Measurements from ENCODE around the gene FOXA3.

FOXA3 gene

DNA sequence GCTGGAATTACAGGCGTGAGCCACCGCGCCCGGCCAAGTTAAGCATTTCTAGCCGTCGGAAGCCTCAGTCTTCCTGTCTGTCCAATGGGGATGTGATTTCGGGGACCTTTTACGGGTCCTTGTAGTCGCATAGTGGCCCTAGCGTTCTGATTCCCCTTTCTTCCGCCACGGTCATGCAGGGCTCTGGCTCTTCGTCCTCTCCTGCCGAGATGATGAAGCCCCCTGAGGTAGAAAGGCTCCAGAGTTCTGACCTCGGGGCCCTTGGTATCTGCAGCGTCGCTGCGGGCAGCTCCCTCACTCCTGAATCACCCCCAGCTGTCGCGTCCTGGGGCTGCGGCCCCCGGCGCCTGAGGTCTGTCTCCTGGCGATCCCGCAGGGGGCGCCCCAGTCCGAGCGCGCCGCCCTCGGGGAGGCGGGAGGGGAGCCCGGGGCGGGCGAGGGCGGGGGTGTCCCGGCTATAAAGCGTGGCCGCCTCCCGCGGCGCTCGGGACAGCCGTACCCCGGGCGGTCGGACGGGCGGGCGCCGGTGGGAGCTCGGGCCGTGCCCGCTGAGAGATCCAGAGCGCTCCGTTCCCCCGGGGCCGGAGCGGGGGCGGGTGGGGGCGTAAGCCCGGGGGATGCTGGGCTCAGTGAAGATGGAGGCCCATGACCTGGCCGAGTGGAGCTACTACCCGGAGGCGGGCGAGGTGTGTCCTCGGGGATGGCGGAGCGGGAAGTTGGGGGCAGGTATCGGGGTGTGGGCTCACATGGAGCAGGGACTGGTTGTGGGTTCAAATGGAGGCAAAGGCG, at the start of gene FOXA3:
FOXA3 (plus strand) TSS at position 487 of the 789 bp plus-strand sequence; CDS start at position 618, 131 bp downstream.
- peak; percentile 70 for DNase-seq

DNA sequence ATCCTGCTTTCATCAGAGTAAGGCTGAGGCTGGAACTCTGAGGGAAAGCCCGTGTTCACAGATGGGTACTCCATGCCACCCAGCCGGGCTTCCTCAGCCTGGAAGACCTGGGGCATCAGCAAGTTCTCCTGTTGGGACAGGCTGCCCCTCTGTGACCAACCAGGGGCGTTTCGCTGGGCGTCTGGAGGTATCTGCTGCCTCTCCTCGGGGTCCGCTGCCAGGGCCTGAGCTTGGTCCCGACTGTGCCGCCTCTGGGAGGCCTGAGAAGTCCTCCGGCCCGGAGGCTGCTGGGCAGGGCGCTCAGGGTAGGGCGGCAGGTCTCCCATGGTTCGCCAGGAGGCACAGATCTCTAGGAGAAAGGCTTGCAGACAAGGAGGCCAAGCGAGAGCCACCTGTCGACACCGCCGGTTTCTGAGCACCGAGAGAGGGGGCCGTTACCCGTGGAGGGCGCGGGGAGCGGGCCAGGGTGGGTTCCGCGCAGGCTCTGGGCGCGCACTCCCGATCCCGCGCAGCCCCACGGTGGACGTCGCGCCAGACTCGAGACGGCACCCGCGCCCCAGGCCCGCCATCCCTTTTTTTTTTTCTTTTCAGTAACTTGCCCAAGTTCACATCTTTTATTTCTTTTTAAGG, 49.2 kb upstream of the FOXA3 start, which contains the start of gene RSPH6A:
RSPH6A (minus strand) TSS at position 458 of the 630 bp plus-strand sequence; CDS start at position 326, 132 bp downstream.
- no peak for DNase-seq

DNA sequence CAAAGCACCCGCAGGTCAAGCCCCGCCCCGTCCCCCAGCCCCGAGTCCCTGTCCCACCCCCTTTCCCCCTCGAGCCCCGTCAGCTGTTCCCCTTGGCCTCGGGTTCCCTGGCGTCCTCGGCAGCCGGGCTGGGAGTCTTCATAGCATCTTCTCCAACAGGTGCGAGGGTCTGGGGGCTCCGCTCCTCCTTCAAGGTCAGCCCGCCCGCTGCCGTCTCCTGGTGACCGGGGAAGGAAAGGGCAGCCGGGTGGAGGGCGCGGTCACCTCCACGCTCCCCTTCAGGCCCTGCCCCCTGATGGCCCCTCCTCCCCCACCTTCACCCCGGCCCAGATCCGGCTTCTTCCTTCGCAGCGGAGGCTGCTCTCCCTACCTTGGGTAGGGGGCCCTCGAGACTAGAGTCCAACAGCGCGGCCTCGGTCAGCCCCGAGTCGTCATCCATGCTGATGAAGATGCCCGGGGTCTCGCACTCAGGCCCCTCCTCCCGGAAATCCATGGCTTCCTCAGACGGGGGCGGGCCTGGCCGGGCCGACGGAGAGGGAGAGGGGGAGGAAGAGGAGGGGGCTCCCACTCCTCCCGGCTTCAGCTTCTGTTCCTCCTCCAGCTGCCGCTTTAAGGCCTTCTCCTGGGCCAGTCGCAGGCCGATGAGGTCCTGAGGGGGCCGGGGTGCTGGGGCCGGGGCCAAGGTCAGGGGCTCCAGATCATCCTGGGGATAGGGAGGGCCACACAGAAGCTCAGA, 48.5 kb upstream of the FOXA3 start:
- no peak for DNase-seq

GRCh38 chr19:45816236-45817009, 47.7 kb upstream of the FOXA3 start:
- DNase-seq: no peak

- DNase-seq: peak; percentile 95
Measured at GRCh38 chr19:45817010-45817724, 47.0 kb upstream of the FOXA3 start.

GRCh38 chr19:45817725-45818301, 46.3 kb upstream of the FOXA3 start:
- DNase-seq: no peak

GRCh38 chr19:45819769-45820168, 44.4 kb upstream of the FOXA3 start:
- no peak for DNase-seq

DNA sequence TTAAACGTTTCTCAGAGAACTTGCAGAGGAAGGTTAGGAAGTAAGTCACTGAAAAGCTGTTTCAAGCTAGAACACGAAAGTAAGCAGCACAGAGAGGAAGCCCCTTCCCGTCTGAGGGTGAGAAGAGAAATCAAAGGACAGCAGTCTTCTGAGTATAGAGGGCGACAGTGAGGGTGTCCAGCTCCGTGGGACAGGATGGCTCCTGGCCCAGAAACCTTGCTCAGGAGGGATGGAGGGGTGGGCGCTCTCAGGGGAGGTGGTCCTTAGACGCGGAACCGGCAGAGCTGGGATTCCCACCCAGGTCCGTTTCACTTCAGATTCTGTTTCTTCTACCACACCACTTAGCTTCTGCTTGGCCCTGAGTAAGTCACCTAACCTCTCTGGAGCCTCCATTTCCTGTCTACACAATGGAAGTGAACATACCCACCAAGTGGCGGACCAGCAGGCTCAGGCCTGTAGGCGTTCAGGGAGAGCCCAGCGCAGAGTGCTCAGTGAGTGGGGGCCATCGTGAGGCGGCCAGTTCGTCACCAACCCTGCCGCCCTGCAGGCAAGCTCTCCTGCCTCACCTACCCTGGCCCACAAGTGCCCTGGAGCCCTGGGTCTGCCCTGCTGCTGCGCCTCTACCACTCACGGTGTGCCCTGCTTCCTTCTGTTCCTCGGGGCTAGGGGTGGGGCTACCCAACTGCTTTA, 43.6 kb upstream of the FOXA3 start:
- no peak for DNase-seq

GRCh38 chr19:45821103-45821521, 43.0 kb upstream of the FOXA3 start:
- no peak for DNase-seq

- DNase-seq: no peak
Measured at GRCh38 chr19:45821570-45821969, 42.6 kb upstream of the FOXA3 start.

DNA sequence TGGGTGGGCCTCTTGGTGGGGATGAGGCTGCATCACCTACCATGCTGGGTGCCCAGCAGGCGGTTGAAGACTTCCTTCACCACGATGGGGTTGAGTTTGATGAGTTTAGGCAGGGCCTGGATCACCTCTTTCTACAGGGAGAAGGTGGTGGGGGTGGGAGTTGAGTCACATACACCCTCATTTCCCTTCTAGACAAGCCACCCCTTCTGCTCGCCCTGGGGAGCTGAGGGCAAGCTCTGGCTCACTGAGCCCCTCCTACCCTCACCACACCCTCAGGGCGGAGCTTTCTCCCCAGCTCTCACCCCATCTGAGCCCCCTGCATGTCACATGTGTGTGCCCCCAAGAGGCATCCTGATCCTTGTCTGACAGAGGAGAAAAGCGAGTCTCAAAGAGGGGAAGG, 41.4 kb upstream of the FOXA3 start:
- no peak for DNase-seq

- DNase-seq: no peak
Measured at GRCh38 chr19:45823182-45823581, 40.9 kb upstream of the FOXA3 start.

DNA sequence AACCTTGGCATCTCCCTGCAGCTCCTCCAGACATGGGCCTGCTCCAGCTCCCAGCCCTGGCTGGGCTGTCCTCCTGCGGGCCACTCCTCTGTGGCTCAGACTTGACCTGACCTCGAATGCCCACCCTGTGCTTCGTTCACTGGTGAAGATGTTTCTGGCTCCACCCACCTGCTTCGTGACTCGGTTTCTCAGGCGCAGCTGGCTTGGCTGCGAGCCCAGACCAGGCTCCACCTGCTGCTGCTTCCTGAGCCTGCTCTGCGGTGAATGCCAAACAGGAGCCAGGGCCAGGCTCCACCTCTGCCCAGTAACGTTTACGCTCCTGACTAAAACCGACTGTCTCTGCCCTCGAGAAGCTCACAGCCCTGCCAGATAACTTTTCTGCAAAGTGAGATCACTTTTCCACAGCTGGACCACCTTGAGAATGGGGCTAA, 40.1 kb upstream of the FOXA3 start:
- DNase-seq: no peak

DNA sequence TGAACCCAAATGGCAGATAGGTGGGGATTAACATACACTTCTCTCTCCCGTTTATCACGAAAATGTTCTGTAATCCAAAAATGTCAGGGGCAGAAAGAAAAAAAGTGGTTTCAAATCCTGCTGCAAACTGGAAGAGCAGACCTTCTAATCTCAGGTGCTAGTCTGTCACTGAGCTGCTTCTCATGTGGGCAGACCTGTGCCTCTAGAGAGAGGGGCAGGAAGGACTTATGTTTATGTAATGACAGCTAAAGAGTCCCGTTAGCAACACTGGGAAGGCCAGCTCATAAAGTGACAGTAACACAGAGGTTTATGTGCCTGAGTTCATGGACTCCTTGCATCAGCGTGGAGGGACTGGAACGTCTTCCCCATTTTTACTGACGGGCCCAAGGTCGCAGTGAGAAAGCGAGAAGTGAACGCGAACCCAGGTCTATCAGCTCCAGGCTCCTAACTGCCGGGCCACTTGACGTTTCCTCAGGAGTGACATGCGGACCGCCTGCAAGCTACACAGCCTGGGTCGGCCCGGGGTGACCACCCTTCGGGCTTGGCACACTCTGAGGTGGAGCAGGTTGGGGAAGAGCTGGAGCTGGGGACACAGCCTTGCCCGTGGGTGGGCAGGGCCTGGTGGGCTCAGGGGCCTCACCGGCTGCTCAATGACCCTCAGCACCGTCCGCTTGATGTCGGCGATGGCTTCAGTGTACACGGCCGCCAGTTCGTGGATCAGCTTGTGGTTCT, 39.4 kb upstream of the FOXA3 start:
- no peak for DNase-seq

DNA sequence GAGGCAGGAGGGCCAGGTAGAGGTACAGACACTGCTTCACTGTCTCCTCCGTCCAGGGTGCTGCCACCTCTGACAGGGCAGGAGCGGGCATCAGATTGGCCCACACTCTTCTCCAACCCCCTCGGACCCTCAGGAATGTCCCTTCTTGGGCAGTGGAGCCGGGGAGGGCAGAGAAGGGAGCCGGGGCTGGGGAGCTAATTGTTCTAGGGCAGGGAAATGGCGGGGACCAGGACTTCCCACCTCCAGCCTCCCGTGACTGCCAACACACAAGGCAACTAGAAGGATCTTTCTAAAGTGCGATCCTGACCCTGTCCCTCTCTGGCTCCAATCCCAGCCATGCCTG, 38.9 kb upstream of the FOXA3 start:
- no peak for DNase-seq

DNA sequence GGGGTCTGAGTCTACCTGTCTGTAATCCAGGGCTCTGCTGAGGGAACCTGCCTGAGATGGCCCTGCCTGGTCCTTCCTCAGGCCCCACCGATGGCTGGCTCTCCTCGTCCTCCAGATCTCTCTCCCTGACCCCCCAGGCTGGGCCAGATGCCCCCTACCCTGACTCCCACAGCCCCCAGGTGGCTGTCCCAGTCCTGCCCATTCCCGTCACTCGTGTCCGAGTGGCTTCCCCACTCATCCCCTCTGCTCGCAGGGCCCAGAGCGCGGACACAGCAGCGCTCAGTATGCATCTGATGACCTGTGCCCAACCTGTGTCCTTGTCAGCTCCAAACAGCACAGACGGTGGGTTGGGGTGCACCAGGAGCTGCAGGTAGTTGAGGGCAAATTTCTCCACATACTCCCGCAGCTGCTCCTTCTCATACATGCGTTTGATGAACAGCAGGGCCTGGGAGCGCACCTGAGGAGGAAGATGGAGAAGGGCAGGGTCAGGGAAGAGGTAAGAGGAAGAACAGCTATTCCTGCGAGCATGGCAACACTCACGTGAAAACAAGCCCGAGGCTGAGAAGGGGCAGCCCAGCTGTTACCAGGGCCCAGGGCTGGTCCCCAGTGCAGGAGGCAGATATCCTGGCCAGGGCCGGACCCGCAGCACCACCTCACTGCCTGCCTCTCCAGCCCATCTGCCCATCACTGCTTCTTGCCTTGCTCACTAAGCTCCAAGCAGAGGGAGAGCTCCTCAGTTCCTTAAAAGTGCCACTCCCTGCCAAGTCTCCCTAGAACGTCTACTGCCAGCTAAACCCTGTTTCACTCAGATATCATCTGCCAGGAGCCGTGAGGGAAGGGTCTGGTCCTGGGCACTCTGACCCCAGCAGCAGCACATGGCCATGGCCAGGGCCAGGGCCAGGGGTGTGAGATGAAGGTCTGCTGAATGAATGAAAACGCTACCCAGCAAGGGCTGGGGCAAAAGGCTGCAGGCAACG, 37.9 kb upstream of the FOXA3 start:
- DNase-seq: no peak

DNA sequence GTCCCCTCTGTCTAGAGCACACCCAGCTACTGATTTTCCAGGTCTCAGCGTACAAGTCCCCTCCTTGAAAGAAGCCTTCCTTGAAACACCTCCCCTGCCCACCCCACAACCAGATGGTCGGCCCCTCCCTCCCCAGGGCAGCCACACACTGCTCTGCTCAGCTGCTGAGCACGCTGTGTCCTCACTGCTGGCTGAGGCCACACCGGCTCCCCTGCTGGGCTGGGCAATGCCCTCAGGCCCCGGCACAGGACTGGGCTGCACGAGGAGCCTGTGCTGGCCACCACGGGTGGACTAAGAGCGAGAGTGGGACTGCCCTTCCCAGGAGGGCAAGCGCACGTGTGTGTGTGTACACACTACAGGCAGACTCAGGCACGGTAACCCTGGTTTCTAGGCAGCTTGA, 37.2 kb upstream of the FOXA3 start:
- DNase-seq: no peak

DNA sequence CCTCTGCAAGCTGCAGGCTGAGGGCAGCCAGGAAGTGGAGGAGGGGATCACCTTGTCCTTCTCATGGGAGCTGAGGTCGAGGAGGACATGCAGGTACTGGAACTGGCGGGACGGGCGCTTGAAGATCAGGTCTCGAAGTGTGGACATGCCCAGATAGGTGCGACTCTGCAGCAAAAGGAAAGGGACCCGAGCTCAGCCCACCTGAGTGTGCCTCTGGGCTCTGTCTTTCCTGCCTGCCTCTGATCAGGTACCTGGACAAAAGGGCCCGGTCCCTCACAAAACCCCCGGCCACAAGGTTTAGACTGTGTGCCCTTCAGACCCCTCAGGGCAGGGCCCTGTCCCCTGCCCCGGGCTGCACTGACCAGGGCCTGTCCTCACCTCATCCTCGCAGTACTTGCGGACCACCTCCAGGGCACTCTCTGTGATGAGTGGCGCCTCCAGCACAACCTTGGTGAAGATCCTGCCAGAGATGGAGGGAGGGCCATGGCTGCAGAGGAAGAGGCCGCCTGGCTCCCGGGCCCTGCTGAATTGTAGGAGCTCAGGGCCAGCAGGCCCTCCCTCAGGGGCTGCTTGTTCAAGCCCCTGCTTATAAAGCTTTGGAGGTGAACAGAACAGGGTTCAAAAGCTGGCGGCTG, 36.5 kb upstream of the FOXA3 start:
- no peak for DNase-seq

- no peak for DNase-seq
Measured at GRCh38 chr19:45828523-45828922, 35.6 kb upstream of the FOXA3 start.
